Measurements from ENCODE around the gene PHIP.
A peak's percentile ranks its signal among the peaks of the same experiment; 100 is the strongest.
"Not testable (repeated sequence)": the region's sequence is repeated elsewhere in the genome, so short reads cannot be mapped to it uniquely, and the experiment has no call there.

Gene PHIP

GRCh38 chr6:79078075-79078969 is at the start of gene PHIP:
TSS of gene PHIP (minus strand) at chr6:79078254. CDS start at chr6:79078068, 186 bp downstream.
- peak; percentile 89 for DNase-seq (ENCODE audit: low spot score)

- no peak for DNase-seq (ENCODE audit: low spot score)
Observed at GRCh38 chr6:79127660-79128059, 49.6 kb upstream of the PHIP start.

GRCh38 chr6:79119217-79119616 is 41.2 kb upstream of the PHIP start:
- DNase-seq (ENCODE audit: low spot score): no peak

GRCh38 chr6:79117752-79118151 is 39.7 kb upstream of the PHIP start:
- no peak for DNase-seq (ENCODE audit: low spot score)

- DNase-seq (ENCODE audit: low spot score): no peak
Observed at GRCh38 chr6:79115553-79116182, 37.6 kb upstream of the PHIP start.

- no peak for DNase-seq (ENCODE audit: low spot score)
Observed at GRCh38 chr6:79111549-79111948, 33.5 kb upstream of the PHIP start.

GRCh38 chr6:79101164-79101563 is 23.1 kb upstream of the PHIP start:
- no peak for DNase-seq (ENCODE audit: low spot score)

GRCh38 chr6:79100304-79100703 is 22.2 kb upstream of the PHIP start:
- DNase-seq (ENCODE audit: low spot score): no peak

- no peak for DNase-seq (ENCODE audit: low spot score)
Observed at GRCh38 chr6:79094938-79095337, 16.9 kb upstream of the PHIP start.

GRCh38 chr6:79091801-79092200 is 13.7 kb upstream of the PHIP start:
- DNase-seq (ENCODE audit: low spot score): not testable (repeated sequence)

- DNase-seq (ENCODE audit: low spot score): no peak
Observed at GRCh38 chr6:79089552-79090404, 11.7 kb upstream of the PHIP start.

- DNase-seq (ENCODE audit: low spot score): no peak
Observed at GRCh38 chr6:79084693-79085092, 6.6 kb upstream of the PHIP start.

GRCh38 chr6:79082304-79082703 is 4.2 kb upstream of the PHIP start:
- no peak for DNase-seq (ENCODE audit: low spot score)

GRCh38 chr6:79081663-79082062 is 3.6 kb upstream of the PHIP start:
- no peak for DNase-seq (ENCODE audit: low spot score)

GRCh38 chr6:79079561-79080041 is 1.5 kb upstream of the PHIP start:
- DNase-seq (ENCODE audit: low spot score): no peak

GRCh38 chr6:79077715-79078074 is 359 bp downstream of the PHIP start:
- DNase-seq (ENCODE audit: low spot score): peak; percentile 45

GRCh38 chr6:79076782-79077641 is 1.0 kb downstream of the PHIP start:
- DNase-seq (ENCODE audit: low spot score): peak; percentile 95

- no peak for DNase-seq (ENCODE audit: low spot score)
Observed at GRCh38 chr6:79076160-79076559, 1.9 kb downstream of the PHIP start.

GRCh38 chr6:79073888-79074287 is 4.2 kb downstream of the PHIP start:
- DNase-seq (ENCODE audit: low spot score): no peak

GRCh38 chr6:79072640-79073181 is 5.3 kb downstream of the PHIP start:
- DNase-seq (ENCODE audit: low spot score): no peak

- no peak for DNase-seq (ENCODE audit: low spot score)
Observed at GRCh38 chr6:79071547-79071946, 6.5 kb downstream of the PHIP start.

Data from AG20443 (cell line).